Caco-2 (cell line): Measurements from ENCODE around the gene HAPLN2. TPM values are rescaled to one million over a fixed set of nuclear protein-coding genes. Genes with fewer than 3 reads are reported as not detected.

Source experiments
- BruUV-seq: library from RNA; stranded (reverse); fragments of 400-500 nt; replicated peaks from 2 replicates; lab custom pipeline; 2021; lab: Mats Ljungman, UMichigan
- CTCF ChIA-PET: fragments of 300-600 bp; sonication (Branson Sonifier 250); formaldehyde crosslinking; loops from one replicate; lab custom pipeline; 2022; ENCODE audit warnings: antibody characterized with exemption; lab: Charles Lee
- POLR2A ChIA-PET: fragments of 300-600 bp; sonication (Branson Sonifier 250); formaldehyde crosslinking; loops from one replicate; lab custom pipeline; 2022; ENCODE audit warnings: antibody characterized with exemption; lab: Charles Lee
- DNase-seq, 2 experiments: peaks; one replicate each; pipeline versions ENCODE4 v3.0.0 to v3.0.0-alpha.2; 2020 to 2022
- H3K27me3 ChIP-seq: replicated peaks from 2 replicates; pipeline ENCODE4 v1.6.0; 2011; ENCODE audit warnings: low read length; ENCODE audit not compliant: control insufficient read depth, insufficient read depth
- H3K36me3 ChIP-seq: 2 replicates; pipeline ENCODE4 v1.5.1; 2011; ENCODE audit warnings: low read length; ENCODE audit not compliant: control insufficient read depth, insufficient read depth
- H3K4me1 ChIP-seq: fragments of 250-450 bp; sonication (Bioruptor Pico); 2 replicates; pipeline ENCODE4 v1.5.1; 2020; ENCODE audit warnings: mild to moderate bottlenecking
- H3K4me3 ChIP-seq: 2 replicates; pipeline ENCODE4 v1.5.1; 2011; ENCODE audit warnings: low read depth, mild to moderate bottlenecking, control low read depth, low read length
- H3K9me3 ChIP-seq: fragments of 250-450 bp; sonication (Bioruptor Pico); 2 replicates; pipeline ENCODE4 v1.5.1; 2020; ENCODE audit warnings: mild to moderate bottlenecking, moderate library complexity
- H3K27ac Mint-ChIP-seq: one replicate; pipeline ENCODE4 v1.8.0; 2022; ENCODE audit warnings: mixed read lengths; ENCODE audit not compliant: unreplicated experiment
- H3K27me3 Mint-ChIP-seq: one replicate; pipeline ENCODE4 v1.8.0; 2022; ENCODE audit warnings: mixed read lengths; ENCODE audit not compliant: insufficient read depth, unreplicated experiment
- H3K36me3 Mint-ChIP-seq: one replicate; pipeline ENCODE4 v1.8.0; 2022; ENCODE audit warnings: mild to moderate bottlenecking, mixed read lengths; ENCODE audit not compliant: insufficient read depth, unreplicated experiment
- H3K4me1 Mint-ChIP-seq: one replicate; pipeline ENCODE4 v1.8.0; 2022; ENCODE audit warnings: low read depth, mixed read lengths; ENCODE audit not compliant: unreplicated experiment
- H3K4me3 Mint-ChIP-seq: one replicate; pipeline ENCODE4 v1.8.0; 2022; ENCODE audit warnings: mild to moderate bottlenecking, moderate library complexity, mixed read lengths; ENCODE audit not compliant: unreplicated experiment
- H3K9me3 Mint-ChIP-seq: one replicate; pipeline ENCODE4 v1.8.0; 2022; ENCODE audit warnings: mixed read lengths; ENCODE audit not compliant: unreplicated experiment
- CTCF ChIP-seq, 2 experiments: fragments of 200-600 bp in 1 of 2; IDR thresholded peaks; 1 replicate in 1 of 2; 2 replicates in 1 of 2; pipeline versions ENCODE4 v1.5.1 to v1.8.0; 2011 to 2022; ENCODE audit warnings: antibody characterized with exemption in 1 of 2, control low read depth in 1 of 2, inconsistent platforms in 1 of 2, low read depth in 1 of 2, low read length in 1 of 2, mild to moderate bottlenecking in 1 of 2, moderate library complexity in 1 of 2; ENCODE audit not compliant: insufficient read depth in 1 of 2, severe bottlenecking in 1 of 2, unreplicated experiment in 1 of 2
- intact Hi-C: fragments of 100-400 bp; cut with micrococcal nuclease; formaldehyde crosslinking; loops from one replicate; pipeline ENCODE4 v1.10.0; 2022; ENCODE audit not compliant: unreplicated experiment
- total RNA-seq: library from RNA; stranded (reverse); gene quantifications from 2 replicates; pipeline ENCODE4 v1.2.3, GENCODE V29; 2022

HAPLN2 gene
- total RNA-seq, 1 experiment from 2014 or later = not detected

- no peak overlapping the region for H3K27ac Mint-ChIP-seq
- CTCF ChIA-PET = interaction anchor here (0.6 to 1.3 kb wide), 5 partner anchors 16 to 29 kb away, joined by 3 to 13 read pairs (median 3); no protein-coding TSS in a partner anchor
- no peak overlapping the region for H3K4me3 Mint-ChIP-seq
- no TSS peak for BruUV-seq
- DNase-seq = no peak
- Histone ChIP-seq H3K9me3 (no peaks in the 10 kb centered on the region), H3K4me3 (no peak overlapping the region), H3K27me3 (no peaks in the 10 kb centered on the region), H3K36me3 (no peaks in the 10 kb centered on the region), H3K4me1 (no peaks in the 10 kb centered on the region)
- intact Hi-C loops = no loop called here
- no peaks in the 10 kb centered on the region for H3K9me3 Mint-ChIP-seq
- peaks cover 2% of the 10 kb centered on the region for H3K27me3 Mint-ChIP-seq
- no peak for TF ChIP-seq CTCF (IDR thresholded peaks at IDR 0.05; ENCODE audit: insufficient read depth in 1 of 2, low read depth in 1 of 2, low read length in 1 of 2, severe bottlenecking in 1 of 2, unreplicated experiment in 1 of 2)
- no peaks in the 10 kb centered on the region for H3K36me3 Mint-ChIP-seq
- H3K4me1 Mint-ChIP-seq = no peaks in the 10 kb centered on the region
- POLR2A ChIA-PET = no interaction called here
Measured at GRCh38 chr1:156648951-156649350, 29.7 kb downstream of the HAPLN2 start.

GRCh38 chr1:156652131-156652991 is 33.1 kb downstream of the HAPLN2 start:
- BruUV-seq = no TSS peak
- Mint-ChIP-seq H3K36me3 (no peaks in the 10 kb centered on the region), H3K4me3 (no peak overlapping the region), H3K27ac (no peak overlapping the region), H3K27me3 (peaks cover 9% of the 10 kb centered on the region), H3K9me3 (no peaks in the 10 kb centered on the region), H3K4me1 (no peaks in the 10 kb centered on the region)
- Histone ChIP-seq H3K4me3 (no peak overlapping the region), H3K36me3 (no peaks in the 10 kb centered on the region), H3K4me1 (no peaks in the 10 kb centered on the region), H3K27me3 (no peaks in the 10 kb centered on the region), H3K9me3 (no peaks in the 10 kb centered on the region)
- peak in 1 of 2 experiments; percentile 66 for DNase-seq
- intact Hi-C loops = no loop called here
- no peak for TF ChIP-seq CTCF (IDR thresholded peaks at IDR 0.05; ENCODE audit: insufficient read depth in 1 of 2, low read depth in 1 of 2, low read length in 1 of 2, severe bottlenecking in 1 of 2, unreplicated experiment in 1 of 2)
- CTCF ChIA-PET = interaction anchor here (0.9 kb wide), 1 partner anchor 25 kb away, joined by 4 read pairs; the partner anchor contains the start of gene NES
- POLR2A ChIA-PET = no interaction called here

GRCh38 chr1:156652992-156653355 is 33.8 kb downstream of the HAPLN2 start:
- ChIA-PET CTCF (interaction anchor here (0.9 kb wide), 1 partner anchor 24 kb away, joined by 4 read pairs; the partner anchor contains the start of gene NES), POLR2A (no interaction called here)
- Histone ChIP-seq H3K4me1 (no peaks in the 10 kb centered on the region), H3K27me3 (no peaks in the 10 kb centered on the region), H3K9me3 (no peaks in the 10 kb centered on the region), H3K4me3 (no peak overlapping the region), H3K36me3 (no peaks in the 10 kb centered on the region)
- no peak for TF ChIP-seq CTCF (IDR thresholded peaks at IDR 0.05; ENCODE audit: insufficient read depth in 1 of 2, low read depth in 1 of 2, low read length in 1 of 2, severe bottlenecking in 1 of 2, unreplicated experiment in 1 of 2)
- no peak overlapping the region for H3K27ac Mint-ChIP-seq
- no peaks in the 10 kb centered on the region for H3K36me3 Mint-ChIP-seq
- no peaks in the 10 kb centered on the region for H3K9me3 Mint-ChIP-seq
- intact Hi-C loops = no loop called here
- H3K4me3 Mint-ChIP-seq = no peak overlapping the region
- no TSS peak for BruUV-seq
- no peaks in the 10 kb centered on the region for H3K4me1 Mint-ChIP-seq
- DNase-seq = no peak
- H3K27me3 Mint-ChIP-seq = peaks cover 9% of the 10 kb centered on the region
